Lower leg skin (tissue), 3 donors: Measurements from ENCODE around the gene TRIM65.

Experiments used
- CTCF ChIP-seq, 3 donors: fragments of 450-650 bp; IDR thresholded peaks; one replicate each; pipeline ENCODE4 v1.5.1; 2016; ENCODE audit warnings: antibody characterized with exemption in 3 of 3, mild to moderate bottlenecking in 3 of 3, moderate library complexity in 2 of 3
- POLR2A ChIP-seq, 2 donors: fragments of 450-650 bp; IDR thresholded peaks; one replicate each; pipeline ENCODE4 v1.6.1; 2016 to 2017; ENCODE audit warnings: antibody characterized with exemption in 2 of 2, mild to moderate bottlenecking in 1 of 2, moderate library complexity in 1 of 2

- TF ChIP-seq CTCF (IDR thresholded peaks at IDR 0.05): no peak
- no peak for TF ChIP-seq POLR2A (IDR thresholded peaks at IDR 0.05)
Measured at GRCh38 chr17:75839942-75840798, 56.6 kb downstream of the TRIM65 start.
